ENCODE data around the gene BLOC1S5. TPM values are rescaled to one million over a fixed set of nuclear protein-coding genes. Genes with fewer than 3 reads are reported as not detected.

The BLOC1S5 gene
- total RNA-seq, 1 donor, result 7.1 TPM

GRCh38 chr6:8087870-8088754 lies 23.9 kb upstream of the BLOC1S5 start:
- no peaks in the 10 kb centered on the region for H3K9me3 ChIP-seq (ENCODE audit: low read depth, low read length)
- H3K27me3 ChIP-seq (ENCODE audit: insufficient read depth, low read length), result no peaks in the 10 kb centered on the region
- peaks cover 12% of the 10 kb centered on the region for H3K4me1 ChIP-seq (ENCODE audit: insufficient read depth, low read length)
- H3K4me3 ChIP-seq (ENCODE audit: low read length), result no peak overlapping the region

- Histone ChIP-seq H3K27me3 (ENCODE audit: insufficient read depth, low read length) (no peaks in the 10 kb centered on the region), H3K4me1 (ENCODE audit: insufficient read depth, low read length) (peaks cover 17% of the 10 kb centered on the region), H3K9me3 (ENCODE audit: low read depth, low read length) (no peaks in the 10 kb centered on the region), H3K4me3 (ENCODE audit: low read length) (no peak overlapping the region)
Observed at GRCh38 chr6:8086755-8087306, 22.6 kb upstream of the BLOC1S5 start.

- H3K9me3 ChIP-seq (ENCODE audit: low read depth, low read length), result no peaks in the 10 kb centered on the region
- H3K4me3 ChIP-seq (ENCODE audit: low read length), result no peak overlapping the region
- H3K27me3 ChIP-seq (ENCODE audit: insufficient read depth, low read length), result no peaks in the 10 kb centered on the region
- H3K4me1 ChIP-seq (ENCODE audit: insufficient read depth, low read length), result peaks cover 24% of the 10 kb centered on the region
Observed at GRCh38 chr6:8085053-8085511, 20.9 kb upstream of the BLOC1S5 start.

GRCh38 chr6:8084586-8084985 lies 20.4 kb upstream of the BLOC1S5 start:
- Histone ChIP-seq H3K27me3 (ENCODE audit: insufficient read depth, low read length) (no peaks in the 10 kb centered on the region), H3K9me3 (ENCODE audit: low read depth, low read length) (no peaks in the 10 kb centered on the region), H3K4me1 (ENCODE audit: insufficient read depth, low read length) (peaks cover 24% of the 10 kb centered on the region), H3K4me3 (ENCODE audit: low read length) (no peak overlapping the region)

GRCh38 chr6:8082954-8083858 lies 19.0 kb upstream of the BLOC1S5 start:
- H3K27me3 ChIP-seq (ENCODE audit: insufficient read depth, low read length), result no peaks in the 10 kb centered on the region
- no peak overlapping the region for H3K4me3 ChIP-seq (ENCODE audit: low read length)
- no peaks in the 10 kb centered on the region for H3K9me3 ChIP-seq (ENCODE audit: low read depth, low read length)
- H3K4me1 ChIP-seq (ENCODE audit: insufficient read depth, low read length), result peaks cover 24% of the 10 kb centered on the region

GRCh38 chr6:8082572-8082953 lies 18.4 kb upstream of the BLOC1S5 start:
- H3K4me3 ChIP-seq (ENCODE audit: low read length), result no peak overlapping the region
- no peaks in the 10 kb centered on the region for H3K27me3 ChIP-seq (ENCODE audit: insufficient read depth, low read length)
- no peaks in the 10 kb centered on the region for H3K9me3 ChIP-seq (ENCODE audit: low read depth, low read length)
- H3K4me1 ChIP-seq (ENCODE audit: insufficient read depth, low read length), result peaks cover 24% of the 10 kb centered on the region

- H3K4me1 ChIP-seq (ENCODE audit: insufficient read depth, low read length), result peaks cover 31% of the 10 kb centered on the region
- H3K4me3 ChIP-seq (ENCODE audit: low read length), result no peak overlapping the region
- H3K9me3 ChIP-seq (ENCODE audit: low read depth, low read length), result no peaks in the 10 kb centered on the region
- H3K27me3 ChIP-seq (ENCODE audit: insufficient read depth, low read length), result no peaks in the 10 kb centered on the region
Observed at GRCh38 chr6:8080362-8081151, 16.4 kb upstream of the BLOC1S5 start.

- Histone ChIP-seq H3K27me3 (ENCODE audit: insufficient read depth, low read length) (no peaks in the 10 kb centered on the region), H3K9me3 (ENCODE audit: low read depth, low read length) (no peaks in the 10 kb centered on the region), H3K4me3 (ENCODE audit: low read length) (no peak overlapping the region), H3K4me1 (ENCODE audit: insufficient read depth, low read length) (peaks cover 31% of the 10 kb centered on the region)
Observed at GRCh38 chr6:8079126-8079525, 14.9 kb upstream of the BLOC1S5 start.

- Histone ChIP-seq H3K4me3 (ENCODE audit: low read length) (no peak overlapping the region), H3K9me3 (ENCODE audit: low read depth, low read length) (no peaks in the 10 kb centered on the region), H3K27me3 (ENCODE audit: insufficient read depth, low read length) (no peaks in the 10 kb centered on the region), H3K4me1 (ENCODE audit: insufficient read depth, low read length) (peaks cover 28% of the 10 kb centered on the region)
Observed at GRCh38 chr6:8077991-8078390, 13.8 kb upstream of the BLOC1S5 start.

GRCh38 chr6:8075704-8076103 lies 11.5 kb upstream of the BLOC1S5 start:
- H3K9me3 ChIP-seq (ENCODE audit: low read depth, low read length), result no peaks in the 10 kb centered on the region
- no peak overlapping the region for H3K4me3 ChIP-seq (ENCODE audit: low read length)
- H3K27me3 ChIP-seq (ENCODE audit: insufficient read depth, low read length), result no peaks in the 10 kb centered on the region
- peaks cover 21% of the 10 kb centered on the region for H3K4me1 ChIP-seq (ENCODE audit: insufficient read depth, low read length)

- H3K4me3 ChIP-seq (ENCODE audit: low read length), result no peak overlapping the region
- peaks cover 17% of the 10 kb centered on the region for H3K4me1 ChIP-seq (ENCODE audit: insufficient read depth, low read length)
- H3K9me3 ChIP-seq (ENCODE audit: low read depth, low read length), result no peaks in the 10 kb centered on the region
- H3K27me3 ChIP-seq (ENCODE audit: insufficient read depth, low read length), result no peaks in the 10 kb centered on the region
Observed at GRCh38 chr6:8075185-8075584, 11.0 kb upstream of the BLOC1S5 start.

- no peaks in the 10 kb centered on the region for H3K27me3 ChIP-seq (ENCODE audit: insufficient read depth, low read length)
- no peaks in the 10 kb centered on the region for H3K9me3 ChIP-seq (ENCODE audit: low read depth, low read length)
- H3K4me1 ChIP-seq (ENCODE audit: insufficient read depth, low read length), result peaks cover 17% of the 10 kb centered on the region
- H3K4me3 ChIP-seq (ENCODE audit: low read length), result no peak overlapping the region
Observed at GRCh38 chr6:8074213-8074612, 10.0 kb upstream of the BLOC1S5 start.

- no peaks in the 10 kb centered on the region for H3K9me3 ChIP-seq (ENCODE audit: low read depth, low read length)
- no peak overlapping the region for H3K4me3 ChIP-seq (ENCODE audit: low read length)
- H3K4me1 ChIP-seq (ENCODE audit: insufficient read depth, low read length), result peaks cover 17% of the 10 kb centered on the region
- no peaks in the 10 kb centered on the region for H3K27me3 ChIP-seq (ENCODE audit: insufficient read depth, low read length)
Observed at GRCh38 chr6:8073758-8074157, 9.6 kb upstream of the BLOC1S5 start.

- Histone ChIP-seq H3K4me3 (ENCODE audit: low read length) (no peak overlapping the region), H3K27me3 (ENCODE audit: insufficient read depth, low read length) (no peaks in the 10 kb centered on the region), H3K9me3 (ENCODE audit: low read depth, low read length) (no peaks in the 10 kb centered on the region), H3K4me1 (ENCODE audit: insufficient read depth, low read length) (peaks cover 11% of the 10 kb centered on the region)
Observed at GRCh38 chr6:8070718-8071117, 6.5 kb upstream of the BLOC1S5 start.
